HEK293T (cell line): Measurements from ENCODE around the gene RBM38.

Experiments used
- CTCF ChIA-PET: fragments of 350-600 bp; formaldehyde crosslinking; extraction: SDS; loops from one replicate; lab custom pipeline; 2021; ENCODE audit warnings: antibody characterized with exemption, inconsistent platforms; lab: Yijun Ruan, JAX
- POLR2A ChIA-PET: fragments of 350-600 bp; formaldehyde crosslinking; extraction: SDS; loops from one replicate; lab custom pipeline; 2020; ENCODE audit warnings: antibody characterized with exemption, inconsistent platforms; lab: Yijun Ruan, JAX
- DNase-seq: peaks from one replicate; pipeline ENCODE4 v3.0.0; 2012; ENCODE audit warnings: mixed read lengths; ENCODE audit errors: extremely low spot score
- ARNT ChIP-seq: fragments of 450-650 bp; IDR thresholded peaks from 2 replicates; pipeline ENCODE4 v1.6.1; 2017; ENCODE audit warnings: mild to moderate bottlenecking
- BHLHE40 ChIP-seq: fragments of 450-650 bp; IDR thresholded peaks from 2 replicates; pipeline ENCODE4 v1.6.1; 2016; ENCODE audit warnings: mild to moderate bottlenecking, moderate library complexity, borderline replicate concordance
- CTBP1 ChIP-seq: fragments of 450-650 bp; IDR thresholded peaks from 2 replicates; pipeline ENCODE4 v1.6.1; 2016; ENCODE audit warnings: borderline replicate concordance
- ELF4 ChIP-seq: fragments of 450-650 bp; IDR thresholded peaks from 2 replicates; pipeline ENCODE4 v1.6.1; 2017; ENCODE audit warnings: antibody characterized with exemption
- FOXA1 ChIP-seq: fragments of 450-650 bp; IDR thresholded peaks from 2 replicates; pipeline ENCODE4 v1.6.1; 2016; ENCODE audit warnings: mild to moderate bottlenecking
- FOXK2 ChIP-seq: fragments of 450-650 bp; IDR thresholded peaks from 2 replicates; pipeline ENCODE4 v1.6.1; 2016; ENCODE audit warnings: mild to moderate bottlenecking
- FOXM1 ChIP-seq: fragments of 450-650 bp; IDR thresholded peaks from 2 replicates; pipeline ENCODE4 v1.6.1; 2017; ENCODE audit warnings: mild to moderate bottlenecking, borderline replicate concordance
- HDGF ChIP-seq: fragments of 450-650 bp; IDR thresholded peaks from 2 replicates; pipeline ENCODE4 v1.6.1; 2017; ENCODE audit warnings: antibody characterized with exemption, borderline replicate concordance
- L3MBTL2 ChIP-seq: fragments of 450-650 bp; conservative IDR thresholded peaks from 2 replicates; pipeline ENCODE4 v1.6.1; 2016; ENCODE audit warnings: mild to moderate bottlenecking
- LEF1 ChIP-seq: fragments of 450-650 bp; IDR thresholded peaks from 2 replicates; pipeline ENCODE4 v1.6.1; 2017; ENCODE audit warnings: mild to moderate bottlenecking, borderline replicate concordance
- NFRKB ChIP-seq: fragments of 450-650 bp; IDR thresholded peaks from 2 replicates; pipeline ENCODE4 v1.6.1; 2016; ENCODE audit warnings: mild to moderate bottlenecking, moderate library complexity
- SP1 ChIP-seq: fragments of 450-650 bp; IDR thresholded peaks from 2 replicates; pipeline ENCODE4 v1.6.1; 2017
- SUZ12 ChIP-seq: fragments of 450-650 bp; IDR thresholded peaks from 2 replicates; pipeline ENCODE4 v1.6.1; 2016; ENCODE audit warnings: mild to moderate bottlenecking
- TARDBP ChIP-seq: fragments of 450-650 bp; IDR thresholded peaks from 2 replicates; pipeline ENCODE4 v1.6.1; 2016
- ZNF384 ChIP-seq: fragments of 450-650 bp; IDR thresholded peaks from 2 replicates; pipeline ENCODE4 v1.6.1; 2016
- TF ChIP-seq, protein P1 (sequence below): fragments of 450-650 bp; IDR thresholded peaks from 2 replicates; pipeline ENCODE4 v1.6.1; 2016

RBM38 gene

DNA sequence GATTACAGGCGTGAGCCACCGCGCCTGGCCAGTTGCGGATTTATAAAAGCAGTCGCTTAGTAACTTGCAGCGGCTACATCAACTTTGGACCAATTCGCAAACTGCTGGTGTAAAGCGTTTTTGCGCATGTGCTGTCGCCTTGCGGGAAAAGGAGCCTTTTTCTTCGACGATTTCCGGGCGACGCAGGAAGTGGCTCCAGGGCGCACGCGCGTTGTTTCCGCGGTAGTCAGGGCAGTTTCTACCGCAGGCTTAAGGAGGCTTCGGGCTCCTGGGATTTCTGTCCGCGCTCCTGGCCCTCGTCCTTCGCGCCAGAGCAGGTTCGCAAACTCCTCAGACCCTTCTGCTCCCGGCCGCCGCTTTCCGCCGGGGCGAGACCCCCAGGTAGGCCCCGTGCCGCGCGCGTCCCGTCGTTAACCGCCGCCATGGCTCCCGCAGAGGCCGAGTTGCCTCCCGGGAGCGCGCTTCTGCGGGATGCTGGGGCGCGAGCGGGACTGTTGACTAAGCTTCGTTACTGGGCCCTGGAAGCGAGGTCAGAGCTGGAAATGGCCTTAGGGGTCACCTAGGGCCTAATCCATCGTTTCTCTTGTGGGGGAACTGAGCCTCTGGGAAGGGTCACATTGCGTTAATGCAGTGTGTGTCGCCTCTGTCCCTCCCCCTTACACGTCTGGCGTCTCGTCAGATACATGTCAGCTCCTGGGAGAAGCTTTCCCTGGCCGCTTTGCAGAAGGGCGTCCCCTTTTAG, 40.0 kb upstream of the RBM38 start, which contains the start of gene RAE1:
TSS of gene RAE1 (plus strand) at position 214 of the 742 bp plus-strand sequence. CDS start 2,784 bp downstream, outside the sequence.
- CTCF ChIA-PET, result no interaction called here

DNA sequence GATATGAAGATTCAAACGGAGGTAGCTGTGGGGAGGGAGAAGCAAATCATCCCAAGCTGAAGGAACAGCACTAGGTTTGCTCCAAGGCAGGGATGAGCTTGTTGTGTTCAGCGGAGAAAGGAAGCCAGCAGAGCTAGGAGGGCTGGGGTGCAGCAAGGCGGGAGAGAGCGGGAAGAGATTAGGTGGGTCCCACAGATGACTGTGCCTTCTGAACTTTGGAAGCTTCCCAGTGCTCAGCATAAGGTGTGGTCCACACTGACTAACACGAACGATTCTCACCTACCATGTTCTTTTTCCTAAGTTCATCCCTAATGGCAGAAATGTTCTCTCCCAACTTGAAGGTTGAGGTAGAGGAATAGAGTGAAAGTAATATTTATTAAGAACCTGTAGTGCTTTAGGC, 38.9 kb upstream of the RBM38 start:
- CTCF ChIA-PET, result no interaction called here
- no peak for DNase-seq
- POLR2A ChIA-PET, result interaction anchor here (1.2 kb wide), 1 partner anchor 171 kb away, joined by 3 read pairs; no protein-coding TSS in a partner anchor
- TF ChIP-seq CTBP1, result no peak

More for the DNA sequence above, 40.0 kb upstream of the RBM38 start, which contains the start of gene RAE1:
- POLR2A ChIA-PET, result interaction anchor here (1.2 to 1.5 kb wide), 2 partner anchors 16 to 172 kb away, joined by 3 read pairs; no protein-coding TSS in a partner anchor
- TF ChIP-seq ELF4, result peak; percentile 43; the same call in 1 of the 2 replicates
- TF ChIP-seq L3MBTL2, result peak; percentile 94
- TF ChIP-seq BHLHE40, result no peak
- no peak for TF ChIP-seq SUZ12
- TF ChIP-seq ARNT, result no peak
- TF ChIP-seq FOXM1, result no peak
- TF ChIP-seq SP1, result no peak
- no peak for TF ChIP-seq TARDBP
- peak; percentile 88 for DNase-seq

DNA sequence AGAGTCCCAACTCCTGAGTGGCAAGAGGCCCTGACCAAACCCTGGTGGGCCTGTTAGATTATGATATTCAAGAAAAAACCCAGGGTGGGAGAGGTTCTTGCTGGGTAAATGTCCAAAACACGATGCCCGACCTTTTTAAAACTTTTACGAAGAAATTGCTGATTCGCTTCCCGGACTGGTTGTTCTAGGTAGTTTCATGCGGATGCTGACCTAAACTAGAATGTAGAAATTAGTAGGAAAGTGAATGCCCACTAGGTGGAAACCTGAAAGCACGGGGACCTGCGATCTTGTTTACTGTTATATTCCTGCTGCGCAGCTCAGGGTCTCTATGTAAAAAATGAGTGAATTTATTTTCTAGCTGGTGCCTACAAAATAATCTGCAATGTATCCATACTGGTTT, 37.8 kb upstream of the RBM38 start:
- DNase-seq, result no peak
- no peak for TF ChIP-seq SP1
- TF ChIP-seq L3MBTL2, result no peak
- TF ChIP-seq ELF4, result no peak
- TF ChIP-seq ZNF384, result no peak
- TF ChIP-seq, protein P1, sequence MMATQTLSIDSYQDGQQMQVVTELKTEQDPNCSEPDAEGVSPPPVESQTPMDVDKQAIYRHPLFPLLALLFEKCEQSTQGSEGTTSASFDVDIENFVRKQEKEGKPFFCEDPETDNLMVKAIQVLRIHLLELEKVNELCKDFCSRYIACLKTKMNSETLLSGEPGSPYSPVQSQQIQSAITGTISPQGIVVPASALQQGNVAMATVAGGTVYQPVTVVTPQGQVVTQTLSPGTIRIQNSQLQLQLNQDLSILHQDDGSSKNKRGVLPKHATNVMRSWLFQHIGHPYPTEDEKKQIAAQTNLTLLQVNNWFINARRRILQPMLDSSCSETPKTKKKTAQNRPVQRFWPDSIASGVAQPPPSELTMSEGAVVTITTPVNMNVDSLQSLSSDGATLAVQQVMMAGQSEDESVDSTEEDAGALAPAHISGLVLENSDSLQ, result no peak
- TF ChIP-seq NFRKB, result no peak
- no peak for TF ChIP-seq FOXK2
- no peak for TF ChIP-seq ARNT
- TF ChIP-seq TARDBP, result no peak
- TF ChIP-seq CTBP1, result no peak
- ChIA-PET CTCF (no interaction called here), POLR2A (no interaction called here)

DNA sequence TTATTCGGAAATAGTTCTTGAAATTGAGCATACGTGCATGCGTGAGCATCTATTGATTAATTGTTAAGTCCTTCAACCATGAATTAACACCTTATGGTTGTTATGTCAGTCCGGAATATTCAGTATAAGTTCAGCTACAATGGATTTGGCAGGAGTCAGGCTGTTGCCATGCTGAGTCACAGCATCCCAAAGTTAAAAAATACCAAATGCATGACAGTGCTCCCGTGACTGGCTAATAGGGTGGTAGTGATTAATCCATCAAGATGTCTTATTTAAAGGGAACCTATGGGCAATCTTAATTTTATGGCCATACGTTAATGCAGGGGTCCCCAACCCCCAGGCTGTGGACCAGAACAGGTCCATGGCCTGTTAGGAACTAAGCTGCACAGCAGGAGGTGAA, 29.7 kb upstream of the RBM38 start:
- POLR2A ChIA-PET, result no interaction called here
- TF ChIP-seq HDGF (no peak), LEF1 (no peak), ARNT (no peak), ELF4 (no peak), FOXM1 (no peak), TARDBP (no peak), SUZ12 (no peak), ZNF384 (no peak), NFRKB (no peak)
- TF ChIP-seq, protein P1, result no peak
- CTCF ChIA-PET, result no interaction called here
- no peak for DNase-seq

DNA sequence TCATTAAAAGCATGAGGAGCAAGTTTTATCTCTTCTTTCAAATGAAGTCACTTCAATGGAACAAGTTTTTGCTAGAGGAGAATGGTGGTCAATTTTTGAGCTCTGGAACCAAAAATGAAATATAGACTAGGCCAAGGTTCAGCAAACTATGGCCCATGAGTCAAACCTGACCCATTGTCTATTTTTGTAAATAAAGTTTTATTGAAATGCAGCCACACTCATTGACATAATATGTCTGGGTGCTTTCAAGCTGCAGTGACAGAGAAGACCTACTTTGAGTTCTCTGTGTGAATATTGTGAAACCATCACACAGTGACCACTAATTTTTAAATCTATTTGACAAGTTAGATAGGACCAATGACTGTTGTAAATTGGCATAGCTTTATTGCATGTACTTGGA, 26.7 kb upstream of the RBM38 start:
- DNase-seq, result no peak
- TF ChIP-seq L3MBTL2 (no peak), NFRKB (no peak), TARDBP (no peak), ZNF384 (no peak), SP1 (no peak), ELF4 (no peak), FOXA1 (no peak), SUZ12 (no peak)
- ChIA-PET CTCF (interaction anchor here (1.0 kb wide), 1 partner anchor 13 kb away, joined by 6 read pairs; no protein-coding TSS in a partner anchor), POLR2A (no interaction called here)

DNA sequence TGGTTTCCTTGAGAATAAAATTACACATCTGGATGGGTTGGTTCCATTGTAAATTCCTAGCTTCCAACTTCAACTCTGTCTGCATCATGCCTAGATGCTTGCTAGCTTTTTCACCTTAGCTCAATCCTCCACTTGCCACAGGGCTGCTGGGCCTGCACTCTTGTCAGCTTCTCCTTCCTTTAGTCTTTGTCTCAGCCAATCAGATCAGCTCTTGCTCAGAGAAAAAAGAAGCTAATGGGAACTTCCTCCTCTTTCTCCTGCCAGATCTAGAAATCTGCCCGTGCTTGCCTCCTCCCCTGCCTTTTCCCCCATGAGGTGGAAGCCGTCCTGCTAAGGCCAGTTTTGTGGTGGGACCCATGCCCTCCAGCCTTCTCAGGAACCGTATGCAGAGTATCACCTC, 21.6 kb upstream of the RBM38 start:
- TF ChIP-seq FOXK2, result no peak
- TF ChIP-seq ZNF384, result no peak
- no peak for TF ChIP-seq CTBP1
- TF ChIP-seq L3MBTL2, result no peak
- no peak for TF ChIP-seq SP1
- TF ChIP-seq SUZ12, result no peak
- TF ChIP-seq, protein P1, result no peak
- TF ChIP-seq ARNT, result no peak
- no peak for TF ChIP-seq FOXA1
- TF ChIP-seq NFRKB, result no peak
- TF ChIP-seq LEF1, result no peak
- CTCF ChIA-PET, result no interaction called here
- POLR2A ChIA-PET, result interaction anchor here (0.6 to 1.5 kb wide), 2 partner anchors 10 to 19 kb away, joined by 3 read pairs; no protein-coding TSS in a partner anchor
- DNase-seq, result no peak

DNA sequence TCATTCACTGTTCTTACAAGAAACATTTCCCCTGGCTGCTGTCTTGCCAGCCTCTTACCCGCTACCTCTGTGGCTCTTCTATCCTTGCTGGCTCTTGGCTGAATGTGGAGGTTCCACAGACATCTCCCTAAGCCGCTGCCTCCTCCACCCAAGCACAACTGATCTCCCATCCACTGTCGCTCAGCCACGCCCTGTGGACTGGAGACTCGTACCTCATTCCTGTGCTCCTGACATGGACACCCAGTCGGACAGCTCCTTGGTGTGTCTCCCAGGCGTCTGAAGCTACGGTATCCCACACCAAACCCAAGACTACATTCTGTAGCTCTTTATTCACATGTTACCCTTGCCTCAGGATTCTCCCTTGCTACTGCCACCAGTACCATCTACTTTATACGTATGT, 20.9 kb upstream of the RBM38 start:
- ChIA-PET CTCF (no interaction called here), POLR2A (no interaction called here)
- DNase-seq, result no peak
- TF ChIP-seq FOXK2 (no peak), L3MBTL2 (no peak), HDGF (no peak), FOXA1 (no peak), ZNF384 (no peak), ELF4 (no peak), FOXM1 (no peak), LEF1 (no peak), BHLHE40 (no peak), SUZ12 (no peak), SP1 (no peak), NFRKB (no peak), TARDBP (no peak), ARNT (no peak), CTBP1 (no peak)
- TF ChIP-seq, protein P1, result no peak
